Measurements from ENCODE around the gene COLGALT1.

The COLGALT1 gene

DNA sequence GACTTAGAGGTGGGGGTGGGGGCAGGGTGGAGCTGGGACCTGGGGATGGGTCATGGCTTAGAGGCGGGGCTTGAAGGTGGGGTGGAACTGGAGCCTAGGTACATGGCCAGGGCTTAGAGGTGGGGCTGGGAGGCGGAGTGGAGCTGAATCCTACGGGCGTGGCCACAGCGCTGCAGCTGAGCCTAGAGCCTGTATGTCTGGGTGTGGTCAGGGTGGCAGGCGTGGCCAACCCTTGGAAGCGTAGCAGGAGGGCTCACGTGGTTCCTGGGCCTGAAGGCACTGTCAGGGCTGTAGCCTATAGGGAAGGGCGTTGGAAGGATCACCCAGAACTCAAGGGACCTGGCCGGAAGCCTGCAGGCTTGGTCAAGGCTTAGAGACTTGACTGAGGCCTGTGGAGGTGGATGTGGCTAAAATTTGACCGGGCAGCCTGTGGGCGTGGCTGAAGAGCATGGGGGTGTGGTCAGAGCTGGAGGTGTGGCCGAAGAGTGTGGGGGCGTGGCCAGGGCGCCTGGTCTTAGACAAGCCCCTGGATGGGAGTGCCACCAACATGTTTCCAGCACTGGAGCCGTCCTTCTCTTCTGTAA lies 24.3 kb downstream of the COLGALT1 start:
- Histone ChIP-seq H3K4me2 (ENCODE audit: low read length) (peak overlapping the region; percentile 9; the same call in 1 of the 2 replicates), H3K9me3 (ENCODE audit: control insufficient read depth, insufficient read depth, low read length) (no peaks in the 10 kb centered on the region), H3K4me1 (ENCODE audit: control insufficient read depth, low read length) (peaks cover 8% of the 10 kb centered on the region), H3K27ac (ENCODE audit: low read depth, low read length) (no peak overlapping the region), H4K20me1 (ENCODE audit: control insufficient read depth, insufficient read depth, low read depth, low read length) (peaks cover 17% of the 10 kb centered on the region), H3K36me3 (ENCODE audit: control insufficient read depth, low read length) (peaks cover 68% of the 10 kb centered on the region), H3K79me2 (ENCODE audit: control insufficient read depth, low read length) (peaks cover 7% of the 10 kb centered on the region; the same call in 1 of the 2 replicates), H3K9me2 (replicated peaks; ENCODE audit: control insufficient read depth, low read length) (no peaks in the 10 kb centered on the region), H3F3A (ENCODE audit: control insufficient read depth, insufficient read depth) (no peaks in the 10 kb centered on the region; the same call in 1 of the 2 replicates), H3K4me3 (ENCODE audit: low read length) (0 out of 2 replicates have a peak overlapping the region, but pooled peaks have one; percentile 6), H3K27me3 (ENCODE audit: control insufficient read depth, low read length) (no peaks in the 10 kb centered on the region)
- TF ChIP-seq EZH2phosphoT487 (IDR thresholded peaks at IDR 0.05; ENCODE audit: borderline replicate concordance, low read length) = no peak
- TF ChIP-seq, protein P1, sequence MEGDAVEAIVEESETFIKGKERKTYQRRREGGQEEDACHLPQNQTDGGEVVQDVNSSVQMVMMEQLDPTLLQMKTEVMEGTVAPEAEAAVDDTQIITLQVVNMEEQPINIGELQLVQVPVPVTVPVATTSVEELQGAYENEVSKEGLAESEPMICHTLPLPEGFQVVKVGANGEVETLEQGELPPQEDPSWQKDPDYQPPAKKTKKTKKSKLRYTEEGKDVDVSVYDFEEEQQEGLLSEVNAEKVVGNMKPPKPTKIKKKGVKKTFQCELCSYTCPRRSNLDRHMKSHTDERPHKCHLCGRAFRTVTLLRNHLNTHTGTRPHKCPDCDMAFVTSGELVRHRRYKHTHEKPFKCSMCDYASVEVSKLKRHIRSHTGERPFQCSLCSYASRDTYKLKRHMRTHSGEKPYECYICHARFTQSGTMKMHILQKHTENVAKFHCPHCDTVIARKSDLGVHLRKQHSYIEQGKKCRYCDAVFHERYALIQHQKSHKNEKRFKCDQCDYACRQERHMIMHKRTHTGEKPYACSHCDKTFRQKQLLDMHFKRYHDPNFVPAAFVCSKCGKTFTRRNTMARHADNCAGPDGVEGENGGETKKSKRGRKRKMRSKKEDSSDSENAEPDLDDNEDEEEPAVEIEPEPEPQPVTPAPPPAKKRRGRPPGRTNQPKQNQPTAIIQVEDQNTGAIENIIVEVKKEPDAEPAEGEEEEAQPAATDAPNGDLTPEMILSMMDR (IDR thresholded peaks at IDR 0.05; ENCODE audit: low read depth, low read length, poor library complexity, severe bottlenecking) = no peak

- H3K4me1 ChIP-seq (ENCODE audit: control insufficient read depth, low read length) = peaks cover 8% of the 10 kb centered on the region
- H3K9me2 ChIP-seq (replicated peaks; ENCODE audit: control insufficient read depth, low read length) = no peaks in the 10 kb centered on the region
- H3K4me3 ChIP-seq (ENCODE audit: low read length) = no peak overlapping the region
- no peaks in the 10 kb centered on the region for H3K27me3 ChIP-seq (ENCODE audit: control insufficient read depth, low read length)
- H3K9me3 ChIP-seq (ENCODE audit: control insufficient read depth, insufficient read depth, low read length) = no peaks in the 10 kb centered on the region
- peaks cover 6% of the 10 kb centered on the region; the same call in 1 of the 2 replicates for H3K79me2 ChIP-seq (ENCODE audit: control insufficient read depth, low read length)
- H3F3A ChIP-seq (ENCODE audit: control insufficient read depth, insufficient read depth) = no peaks in the 10 kb centered on the region; the same call in 1 of the 2 replicates
- H3K4me2 ChIP-seq (ENCODE audit: low read length) = no peak overlapping the region
- no peak overlapping the region for H3K27ac ChIP-seq (ENCODE audit: low read depth, low read length)
- no peak for TF ChIP-seq EZH2phosphoT487 (IDR thresholded peaks at IDR 0.05; ENCODE audit: borderline replicate concordance, low read length)
- TF ChIP-seq, protein P1 (IDR thresholded peaks at IDR 0.05; ENCODE audit: low read depth, low read length, poor library complexity, severe bottlenecking) = no peak
- H3K36me3 ChIP-seq (ENCODE audit: control insufficient read depth, low read length) = peaks cover 63% of the 10 kb centered on the region
- H4K20me1 ChIP-seq (ENCODE audit: control insufficient read depth, insufficient read depth, low read depth, low read length) = peaks cover 17% of the 10 kb centered on the region
These were observed 25.2 kb downstream of the COLGALT1 start for GRCh38 chr19:17580470-17581144.

DNA sequence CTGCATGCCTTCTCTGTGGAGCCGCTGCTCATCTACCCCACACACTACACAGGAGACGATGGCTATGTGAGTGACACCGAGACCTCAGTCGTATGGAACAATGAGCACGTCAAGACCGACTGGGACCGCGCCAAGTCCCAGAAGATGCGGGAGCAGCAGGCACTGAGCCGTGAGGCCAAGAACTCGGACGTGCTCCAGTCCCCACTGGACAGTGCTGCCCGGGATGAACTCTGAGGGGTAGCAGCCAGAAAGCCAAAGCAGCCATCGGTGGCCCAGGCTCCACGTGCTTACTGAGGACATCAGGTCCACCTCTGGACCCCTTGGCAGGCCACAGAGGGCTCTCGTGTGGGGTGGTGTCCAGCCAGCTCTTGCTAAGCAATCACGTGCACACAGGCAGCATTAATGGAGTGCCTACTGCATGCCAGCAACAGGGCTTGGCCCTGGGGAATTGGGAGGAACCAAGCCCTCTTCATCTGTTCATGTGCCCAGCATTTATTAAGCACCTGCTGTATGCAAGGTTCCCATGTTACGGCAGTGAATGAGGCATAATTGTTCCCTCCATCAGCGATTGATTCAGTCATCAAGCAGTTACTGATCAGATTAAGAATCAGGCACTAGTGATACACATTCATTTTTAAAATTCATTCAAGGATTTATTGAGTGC lies 25.9 kb downstream of the COLGALT1 start:
- Histone ChIP-seq H3K4me2 (ENCODE audit: low read length) (no peak overlapping the region), H3F3A (ENCODE audit: control insufficient read depth, insufficient read depth) (no peaks in the 10 kb centered on the region; the same call in 1 of the 2 replicates), H3K27me3 (ENCODE audit: control insufficient read depth, low read length) (no peaks in the 10 kb centered on the region), H3K4me3 (ENCODE audit: low read length) (no peak overlapping the region), H3K4me1 (ENCODE audit: control insufficient read depth, low read length) (peaks cover 8% of the 10 kb centered on the region), H4K20me1 (ENCODE audit: control insufficient read depth, insufficient read depth, low read depth, low read length) (peaks cover 10% of the 10 kb centered on the region; the same call in 1 of the 2 replicates), H3K9me2 (replicated peaks; ENCODE audit: control insufficient read depth, low read length) (no peaks in the 10 kb centered on the region), H3K36me3 (ENCODE audit: control insufficient read depth, low read length) (peaks cover 55% of the 10 kb centered on the region), H3K9me3 (ENCODE audit: control insufficient read depth, insufficient read depth, low read length) (no peaks in the 10 kb centered on the region), H3K27ac (ENCODE audit: low read depth, low read length) (no peak overlapping the region), H3K79me2 (ENCODE audit: control insufficient read depth, low read length) (no peaks in the 10 kb centered on the region)
- TF ChIP-seq, protein P1 (IDR thresholded peaks at IDR 0.05; ENCODE audit: low read depth, low read length, poor library complexity, severe bottlenecking) = no peak
- TF ChIP-seq EZH2phosphoT487 (IDR thresholded peaks at IDR 0.05; ENCODE audit: borderline replicate concordance, low read length) = no peak
